Astrocyte (in vitro differentiated cells and primary cell): ENCODE data around the gene CALML5. TPM values are rescaled to one million over a fixed set of nuclear protein-coding genes. Genes with fewer than 3 reads are reported as not detected.
"Not testable (repeated sequence)": the region's sequence is repeated elsewhere in the genome, so short reads cannot be mapped to it uniquely, and the experiment has no call there.

Source experiments
- DNase-seq: peaks from one replicate; pipeline ENCODE4 v3.0.0-alpha.2; 2010; ENCODE audit warnings: low read depth
- FAIRE-seq: peaks from 2 replicates; lab custom pipeline; 2011; peaks lifted over from hg19 to GRCh38; lab: Jason Lieb, UNC
- H2AFZ ChIP-seq: 2 replicates; pipeline ENCODE4 v1.6.0; 2012; ENCODE audit warnings: low read depth, low read length, inconsistent platforms
- H3K27ac ChIP-seq: 2 replicates; pipeline ENCODE4 v1.5.1; 2011; ENCODE audit warnings: low read depth, low read length, inconsistent platforms
- H3K27me3 ChIP-seq: 2 replicates; pipeline ENCODE4 v1.6.0; 2011; ENCODE audit warnings: low read length, inconsistent platforms; ENCODE audit not compliant: insufficient read depth
- H3K36me3 ChIP-seq: 2 replicates; pipeline ENCODE4 v1.5.1; 2011; ENCODE audit warnings: low read length, inconsistent platforms; ENCODE audit not compliant: insufficient read depth
- H3K4me1 ChIP-seq: 2 replicates; pipeline ENCODE4 v1.5.1; 2011; ENCODE audit warnings: low read length, inconsistent platforms; ENCODE audit not compliant: insufficient read depth
- H3K4me2 ChIP-seq: 2 replicates; pipeline ENCODE4 v1.6.0; 2012; ENCODE audit warnings: low read length, inconsistent platforms
- H3K4me3 ChIP-seq: 2 replicates; pipeline ENCODE4 v1.5.1; 2011; ENCODE audit warnings: low read depth, mild to moderate bottlenecking, low read length, inconsistent platforms; ENCODE audit not compliant: insufficient read depth
- H3K79me2 ChIP-seq: 2 replicates; pipeline ENCODE4 v1.6.0; 2012; ENCODE audit warnings: mild to moderate bottlenecking, low read length, inconsistent platforms; ENCODE audit not compliant: insufficient read depth
- H3K9ac ChIP-seq: 2 replicates; pipeline ENCODE4 v1.6.0; 2012; ENCODE audit warnings: mild to moderate bottlenecking, low read length, inconsistent platforms
- H3K9me3 ChIP-seq: 2 replicates; pipeline ENCODE4 v1.5.1; 2012; ENCODE audit warnings: low read depth, mild to moderate bottlenecking, low read length, inconsistent platforms; ENCODE audit not compliant: insufficient read depth
- H4K20me1 ChIP-seq: 2 replicates; pipeline ENCODE4 v1.6.0; 2012; ENCODE audit warnings: low read length, inconsistent platforms; ENCODE audit not compliant: insufficient read depth
- H3K27ac Mint-ChIP-seq: one replicate; pipeline ENCODE4 v1.8.0; 2021; ENCODE audit warnings: mild to moderate bottlenecking, mixed read lengths; ENCODE audit not compliant: unreplicated experiment
- H3K27me3 Mint-ChIP-seq: one replicate; pipeline ENCODE4 v1.8.0; 2021; ENCODE audit warnings: low read depth, mixed read lengths; ENCODE audit not compliant: unreplicated experiment
- H3K36me3 Mint-ChIP-seq: one replicate; pipeline ENCODE4 v1.8.0; 2021; ENCODE audit warnings: low read depth, mixed read lengths; ENCODE audit not compliant: unreplicated experiment
- H3K4me1 Mint-ChIP-seq: one replicate; pipeline ENCODE4 v1.8.0; 2021; ENCODE audit warnings: low read depth, mixed read lengths; ENCODE audit not compliant: unreplicated experiment
- H3K4me3 Mint-ChIP-seq: one replicate; pipeline ENCODE4 v1.8.0; 2021; ENCODE audit warnings: mild to moderate bottlenecking, moderate library complexity, mixed read lengths; ENCODE audit not compliant: unreplicated experiment
- H3K9me3 Mint-ChIP-seq: one replicate; pipeline ENCODE4 v1.8.0; 2021; ENCODE audit warnings: mild to moderate bottlenecking, mixed read lengths; ENCODE audit not compliant: unreplicated experiment
- EZH2 ChIP-seq: IDR thresholded peaks from 2 replicates; pipeline ENCODE4 v1.6.1; 2012; ENCODE audit warnings: mild to moderate bottlenecking, low read length, inconsistent platforms; ENCODE audit not compliant: insufficient read depth
- total RNA-seq: library from RNA; stranded (reverse); gene quantifications from 2 replicates; pipeline ENCODE4 v1.2.1, GENCODE V29; 2021
- TF ChIP-seq, protein P1 (sequence below): IDR thresholded peaks from 2 replicates; pipeline ENCODE4 v1.5.1; 2011; ENCODE audit warnings: low read depth, mild to moderate bottlenecking, inconsistent platforms, low read length, moderate library complexity; ENCODE audit not compliant: insufficient read depth

CALML5 gene
- total RNA-seq, 1 donor from 2014 or later = not detected

DNA sequence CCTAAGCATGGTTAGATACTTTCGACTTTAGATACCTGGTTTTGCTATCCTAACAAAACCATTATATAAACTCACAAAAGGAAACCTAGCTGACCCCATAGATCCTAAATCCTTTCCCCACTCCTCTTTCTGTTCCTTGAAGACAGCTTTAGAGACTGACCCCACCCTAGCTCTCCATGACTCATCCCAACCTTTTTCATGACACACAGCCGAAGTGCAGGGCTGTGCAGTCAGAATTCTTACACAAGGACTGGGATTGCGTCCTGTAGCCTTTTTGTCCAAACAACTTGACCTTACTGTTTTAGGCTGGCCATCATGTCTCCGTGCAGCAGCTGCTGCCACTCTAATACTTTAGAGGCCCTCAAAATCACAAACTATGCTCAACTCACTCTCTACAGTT is 24.7 kb downstream of the CALML5 start:
- H3K9me3 ChIP-seq, FAIRE-seq, H4K20me1 ChIP-seq, H3K36me3 ChIP-seq, H3K4me1 Mint-ChIP-seq, H3K4me3 Mint-ChIP-seq, H3K79me2 ChIP-seq, H2AFZ ChIP-seq, H3K27ac Mint-ChIP-seq, H3K4me3 ChIP-seq, H3K27me3 ChIP-seq, H3K4me1 ChIP-seq, DNase-seq, H3K9ac ChIP-seq, H3K36me3 Mint-ChIP-seq, H3K27ac ChIP-seq, H3K4me2 ChIP-seq, H3K9me3 Mint-ChIP-seq: not testable (repeated sequence)
- H3K27me3 Mint-ChIP-seq = peaks cover 13% of the 10 kb centered on the region

- H3K27ac ChIP-seq = no peak overlapping the region
- Mint-ChIP-seq H3K4me1 (peaks cover 16% of the 10 kb centered on the region), H3K4me3 (no peak overlapping the region), H3K36me3 (peaks cover 7% of the 10 kb centered on the region), H3K27me3 (peaks cover 8% of the 10 kb centered on the region), H3K9me3 (peaks cover 7% of the 10 kb centered on the region), H3K27ac (no peak overlapping the region)
- no peak overlapping the region for H3K4me2 ChIP-seq
- no peak for FAIRE-seq
- no peaks in the 10 kb centered on the region for H4K20me1 ChIP-seq
- H3K4me3 ChIP-seq = no peak overlapping the region
- TF ChIP-seq, protein P1, sequence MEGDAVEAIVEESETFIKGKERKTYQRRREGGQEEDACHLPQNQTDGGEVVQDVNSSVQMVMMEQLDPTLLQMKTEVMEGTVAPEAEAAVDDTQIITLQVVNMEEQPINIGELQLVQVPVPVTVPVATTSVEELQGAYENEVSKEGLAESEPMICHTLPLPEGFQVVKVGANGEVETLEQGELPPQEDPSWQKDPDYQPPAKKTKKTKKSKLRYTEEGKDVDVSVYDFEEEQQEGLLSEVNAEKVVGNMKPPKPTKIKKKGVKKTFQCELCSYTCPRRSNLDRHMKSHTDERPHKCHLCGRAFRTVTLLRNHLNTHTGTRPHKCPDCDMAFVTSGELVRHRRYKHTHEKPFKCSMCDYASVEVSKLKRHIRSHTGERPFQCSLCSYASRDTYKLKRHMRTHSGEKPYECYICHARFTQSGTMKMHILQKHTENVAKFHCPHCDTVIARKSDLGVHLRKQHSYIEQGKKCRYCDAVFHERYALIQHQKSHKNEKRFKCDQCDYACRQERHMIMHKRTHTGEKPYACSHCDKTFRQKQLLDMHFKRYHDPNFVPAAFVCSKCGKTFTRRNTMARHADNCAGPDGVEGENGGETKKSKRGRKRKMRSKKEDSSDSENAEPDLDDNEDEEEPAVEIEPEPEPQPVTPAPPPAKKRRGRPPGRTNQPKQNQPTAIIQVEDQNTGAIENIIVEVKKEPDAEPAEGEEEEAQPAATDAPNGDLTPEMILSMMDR = no peak
- TF ChIP-seq EZH2 = no peak
- H3K27me3 ChIP-seq = no peaks in the 10 kb centered on the region
- no peak overlapping the region for H2AFZ ChIP-seq
- no peaks in the 10 kb centered on the region for H3K79me2 ChIP-seq
- H3K9me3 ChIP-seq = peaks cover 3% of the 10 kb centered on the region
- no peak overlapping the region for H3K9ac ChIP-seq
- H3K36me3 ChIP-seq = no peaks in the 10 kb centered on the region
- peaks cover 5% of the 10 kb centered on the region for H3K4me1 ChIP-seq
- DNase-seq = no peak
These were observed 29.2 kb downstream of the CALML5 start for GRCh38 chr10:5470062-5470751.

DNA sequence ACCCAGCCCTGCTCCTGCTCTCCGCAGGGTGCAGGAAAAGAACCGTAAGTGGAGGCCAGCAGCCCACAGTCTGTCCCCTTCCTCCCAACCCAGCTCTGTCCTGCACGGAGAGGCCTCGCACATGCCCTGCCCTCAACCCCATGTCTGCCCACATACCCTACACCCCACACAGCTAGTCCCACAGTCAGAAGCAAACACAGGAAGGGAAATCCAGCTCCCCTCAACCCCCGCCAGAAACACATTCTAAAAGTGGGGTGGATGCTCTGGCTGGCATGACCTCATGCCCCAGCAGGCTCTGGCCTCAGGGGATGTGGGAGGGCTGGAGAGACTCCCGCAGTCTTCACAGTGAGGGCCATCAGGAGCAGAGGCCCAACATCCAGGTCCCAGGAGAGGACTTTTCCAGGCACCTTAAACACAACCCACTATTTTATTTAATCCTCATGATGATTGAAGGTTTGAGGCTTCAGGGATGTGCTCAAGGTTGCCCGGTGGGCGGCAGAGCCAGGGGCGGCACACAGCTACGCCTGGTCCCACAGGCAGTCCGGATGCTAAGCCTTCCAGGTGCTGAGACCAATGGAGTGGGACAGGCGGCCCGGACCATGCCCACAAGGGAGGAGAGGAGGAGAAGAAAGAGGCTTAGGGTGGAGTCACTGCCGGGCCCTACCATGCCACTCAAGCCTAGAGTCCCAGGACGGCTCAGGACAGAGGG is 29.9 kb downstream of the CALML5 start:
- no peak for TF ChIP-seq EZH2
- TF ChIP-seq, protein P1 = no peak
- no peaks in the 10 kb centered on the region for H3K27me3 ChIP-seq
- no peaks in the 10 kb centered on the region for H3K36me3 ChIP-seq
- H3K9ac ChIP-seq = no peak overlapping the region
- Mint-ChIP-seq H3K27me3 (peaks cover 8% of the 10 kb centered on the region), H3K4me1 (peaks cover 16% of the 10 kb centered on the region), H3K27ac (no peak overlapping the region), H3K9me3 (peaks cover 7% of the 10 kb centered on the region), H3K36me3 (peaks cover 7% of the 10 kb centered on the region), H3K4me3 (no peak overlapping the region)
- DNase-seq (no peak), FAIRE-seq (no peak)
- no peak overlapping the region for H2AFZ ChIP-seq
- H4K20me1 ChIP-seq = no peaks in the 10 kb centered on the region
- no peak overlapping the region for H3K4me3 ChIP-seq
- no peaks in the 10 kb centered on the region for H3K79me2 ChIP-seq
- peaks cover 3% of the 10 kb centered on the region for H3K9me3 ChIP-seq
- peaks cover 5% of the 10 kb centered on the region for H3K4me1 ChIP-seq
- no peak overlapping the region for H3K27ac ChIP-seq
- no peak overlapping the region for H3K4me2 ChIP-seq
